GM19395 (cell line): ENCODE measurements around the gene JUNB.
"Not testable (repeated sequence)": the region's sequence is repeated elsewhere in the genome, so short reads cannot be mapped to it uniquely, and the experiment has no call there.

Source experiments
- ATAC-seq: cut with Tn5 transposase; IDR thresholded peaks from one replicate; pipeline ENCODE4 v1.9.1; 2021; ENCODE audit warnings: mild to moderate bottlenecking, moderate library complexity; ENCODE audit not compliant: unreplicated experiment

The JUNB gene

DNA sequence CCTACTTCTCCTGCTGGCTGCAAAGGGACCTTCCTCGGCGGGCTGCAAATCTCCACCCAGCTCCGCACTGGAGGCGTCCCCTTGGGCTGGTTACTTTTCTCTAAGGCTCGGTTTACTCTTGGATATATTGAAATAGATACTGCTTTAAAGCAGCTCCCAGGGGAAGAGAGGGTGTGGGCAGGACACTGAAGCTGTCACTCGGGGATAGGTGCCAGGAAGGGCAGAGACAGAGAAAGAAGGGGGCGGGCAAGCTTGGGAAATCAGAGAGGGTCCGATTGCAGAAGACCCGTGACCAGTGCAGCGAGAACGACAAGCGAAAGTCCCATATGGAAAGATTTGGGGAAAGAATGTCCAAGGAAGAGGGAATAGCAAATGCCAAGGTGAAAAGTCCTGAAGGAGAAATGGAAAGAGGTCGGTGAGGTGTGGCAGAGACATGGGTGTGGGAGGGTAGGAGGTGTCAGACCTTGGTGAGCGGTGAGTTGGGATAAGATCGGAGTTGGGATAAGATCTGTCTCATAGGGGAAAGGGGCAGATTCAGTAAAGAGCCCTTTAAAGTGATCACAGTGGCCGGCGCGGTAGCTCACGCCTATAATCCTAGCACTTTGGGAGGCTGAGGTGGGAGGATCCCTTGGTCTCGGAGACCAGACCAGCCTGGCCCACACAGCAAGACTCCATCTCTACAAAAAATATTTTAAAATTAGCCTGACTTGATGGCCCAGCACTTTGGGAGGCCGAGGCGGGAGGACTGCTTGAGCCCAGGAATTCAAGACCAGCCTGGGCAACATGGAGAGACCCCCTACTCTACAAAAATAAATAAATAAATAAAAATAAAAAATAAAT lies 11.2 kb downstream of the JUNB start:
- ATAC-seq: no peak

DNA sequence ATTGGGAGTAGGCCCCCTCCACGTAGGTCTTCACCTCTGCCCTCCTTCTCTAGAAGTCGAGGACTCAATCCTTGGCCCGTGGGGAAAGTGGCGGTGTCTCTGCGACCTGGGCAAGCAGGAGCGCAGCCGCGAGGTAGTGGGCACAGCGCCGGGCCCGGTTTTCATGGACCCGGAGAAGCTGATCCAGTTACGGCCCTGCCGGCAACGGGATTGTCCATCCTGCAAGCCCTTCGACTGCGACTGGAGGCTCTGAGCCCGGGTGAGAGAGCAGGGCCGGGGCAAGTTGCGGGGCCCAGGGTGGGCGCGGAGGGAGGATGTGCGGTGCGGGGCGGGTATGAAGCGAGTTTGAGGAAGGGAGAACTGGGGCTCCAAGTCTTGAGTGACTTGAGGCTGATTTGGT lies 12.8 kb downstream of the JUNB start:
- no peak for ATAC-seq

GRCh38 chr19:12806242-12807081 lies 15.2 kb downstream of the JUNB start, which contains the start of gene RNASEH2A:
RNASEH2A (plus strand) TSS chr19:12806584; CDS start chr19:12806674, 90 bp downstream.
- ATAC-seq: peak; percentile 71

GRCh38 chr19:12815088-12815487 lies 23.8 kb downstream of the JUNB start:
- no peak for ATAC-seq

GRCh38 chr19:12817188-12817587 lies 25.9 kb downstream of the JUNB start:
- not testable (repeated sequence) for ATAC-seq

- ATAC-seq: not testable (repeated sequence)
Measured at GRCh38 chr19:12817810-12818209, 26.5 kb downstream of the JUNB start.

DNA sequence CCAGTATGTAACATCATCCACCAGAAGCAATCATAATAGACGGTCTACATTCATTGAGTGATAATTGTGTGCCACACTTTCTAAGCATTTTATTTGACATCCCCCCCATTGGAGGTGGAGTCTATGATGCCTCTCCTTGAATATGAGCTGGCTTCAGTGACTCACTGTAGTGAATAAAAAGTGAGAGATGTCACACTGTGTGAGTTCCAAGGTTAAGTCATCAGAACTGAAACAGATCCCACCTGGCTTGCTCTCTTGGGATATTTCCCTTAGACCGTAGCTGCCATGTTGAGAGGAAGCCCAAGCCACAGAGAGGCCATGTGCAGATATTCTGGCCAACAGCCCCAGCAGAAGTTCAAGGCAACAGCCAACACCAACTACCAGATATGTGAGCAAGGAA lies 30.5 kb downstream of the JUNB start:
- ATAC-seq: no peak

GRCh38 chr19:12825254-12826131 lies 34.2 kb downstream of the JUNB start:
- ATAC-seq: no peak

- ATAC-seq: no peak
Measured at GRCh38 chr19:12828494-12828893, 37.2 kb downstream of the JUNB start.

- no peak for ATAC-seq
Measured at GRCh38 chr19:12833418-12833737, 42.1 kb downstream of the JUNB start.

DNA sequence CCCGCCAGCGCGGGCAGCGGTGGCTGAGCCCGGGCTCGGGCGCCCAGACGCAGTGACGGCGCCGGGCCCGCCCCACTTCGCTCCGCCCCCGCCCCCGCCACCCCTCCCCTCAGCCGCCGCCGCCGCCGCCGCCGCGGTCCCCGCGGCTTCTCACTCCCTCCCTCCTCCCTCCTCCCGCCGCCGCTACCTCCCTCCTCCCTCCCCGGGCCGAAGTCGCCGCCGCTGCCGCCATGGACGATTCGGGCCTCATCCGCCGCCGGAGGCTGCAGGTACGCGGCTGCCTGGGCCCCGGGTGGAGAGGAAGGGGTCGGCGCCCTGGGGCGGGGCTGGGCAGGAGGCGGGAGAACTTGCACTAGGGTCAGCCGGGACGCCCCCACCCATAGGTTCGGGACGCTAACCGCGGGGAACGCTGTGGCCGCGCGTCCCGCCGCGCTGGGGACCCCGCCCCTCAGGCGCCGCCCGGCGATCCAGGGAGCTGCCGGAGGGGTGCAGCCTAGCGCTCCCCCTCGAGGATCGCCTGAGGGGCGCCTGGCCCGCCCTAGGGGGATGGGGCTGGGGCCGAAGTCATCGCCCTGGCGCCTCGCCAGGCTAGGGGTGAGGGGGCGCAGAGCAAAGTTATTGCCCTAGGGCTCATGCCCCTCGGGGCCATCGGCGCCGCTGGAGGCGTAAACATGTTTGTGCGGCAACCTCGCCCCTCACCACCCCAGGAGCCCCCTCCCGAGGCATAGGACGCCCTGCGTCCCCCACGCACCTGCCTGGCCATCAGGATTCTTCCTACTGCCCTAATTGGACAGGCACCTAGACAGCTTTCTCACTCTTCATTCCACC lies 42.7 kb downstream of the JUNB start:
- ATAC-seq: no peak

DNA sequence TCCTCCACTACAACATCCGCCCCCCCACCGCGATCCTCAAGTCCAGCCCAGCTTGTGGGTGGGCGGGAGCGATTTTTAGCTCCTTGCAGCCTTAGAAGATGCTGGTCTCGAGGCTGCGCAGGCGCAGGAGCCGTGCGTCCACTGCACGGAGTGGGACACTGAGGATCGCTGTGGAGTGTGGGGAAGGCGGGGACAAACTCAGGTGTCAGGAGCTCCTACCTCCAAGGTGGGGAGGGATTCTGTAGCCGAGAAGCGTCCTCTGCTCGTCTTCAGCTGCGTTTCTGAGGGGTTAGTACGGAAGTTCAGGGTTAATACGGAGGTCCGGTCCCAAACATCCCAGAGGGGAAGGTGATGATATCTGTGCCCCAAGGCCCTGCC lies 43.3 kb downstream of the JUNB start, which contains the start of gene RTBDN:
Gene RTBDN, minus strand, starts transcription at position 14 of the 378 bp plus-strand sequence. CDS start 4,600 bp downstream, outside the sequence.
- no peak for ATAC-seq

DNA sequence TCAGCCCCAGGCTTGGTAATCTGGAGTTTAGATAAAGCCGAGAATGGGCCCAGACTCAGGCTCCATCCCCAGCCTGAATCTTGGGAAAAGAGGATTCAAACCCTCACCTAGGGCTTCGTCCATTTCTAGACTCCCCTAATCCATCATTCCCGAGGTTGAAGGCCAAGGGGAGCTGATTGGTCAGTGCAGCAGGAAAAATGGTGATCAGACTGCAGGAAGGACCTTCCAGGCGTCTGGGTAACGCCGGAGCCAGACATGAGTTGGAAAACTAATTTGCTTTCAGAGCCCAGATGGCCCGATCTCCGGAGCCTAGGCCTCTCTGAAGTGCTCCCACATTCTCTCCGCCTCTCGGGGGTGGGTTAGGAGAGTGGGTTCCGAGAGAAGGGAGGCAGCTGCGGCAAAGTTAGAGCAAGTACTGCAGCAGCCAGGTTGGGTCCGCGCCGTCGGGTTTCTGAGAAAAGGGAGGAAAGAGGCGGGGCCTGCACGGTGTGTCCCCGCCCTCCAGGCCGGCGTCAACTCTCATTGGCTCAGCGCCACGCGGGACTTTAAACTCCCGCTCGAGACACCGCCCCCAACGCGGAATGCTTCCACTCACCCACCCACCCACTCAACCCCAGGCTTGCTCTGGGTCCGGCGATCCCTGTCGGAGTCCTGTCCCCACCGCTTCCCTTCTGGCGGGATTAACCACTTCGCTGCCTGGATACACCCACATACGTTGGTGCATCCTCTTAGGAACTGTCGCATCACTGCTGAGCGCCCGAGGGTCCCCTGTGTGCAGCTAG lies 43.9 kb downstream of the JUNB start:
- no peak for ATAC-seq

DNA sequence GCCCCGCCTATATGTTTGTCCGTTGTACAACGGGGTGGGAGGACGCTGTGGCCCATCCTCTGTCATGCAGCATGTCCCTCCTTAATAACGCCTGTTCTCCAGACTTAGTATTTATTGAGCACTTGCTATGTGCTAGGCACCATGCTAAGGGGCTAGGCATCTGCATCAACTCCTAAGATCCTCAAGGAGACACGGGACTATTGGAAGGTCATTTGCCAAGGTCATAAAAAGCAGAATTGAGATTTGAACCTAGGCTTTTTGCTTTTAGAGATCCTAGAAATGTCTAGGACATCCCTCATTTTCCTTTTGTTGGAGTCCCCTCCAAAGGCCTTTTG lies 45.2 kb downstream of the JUNB start:
- no peak for ATAC-seq

DNA sequence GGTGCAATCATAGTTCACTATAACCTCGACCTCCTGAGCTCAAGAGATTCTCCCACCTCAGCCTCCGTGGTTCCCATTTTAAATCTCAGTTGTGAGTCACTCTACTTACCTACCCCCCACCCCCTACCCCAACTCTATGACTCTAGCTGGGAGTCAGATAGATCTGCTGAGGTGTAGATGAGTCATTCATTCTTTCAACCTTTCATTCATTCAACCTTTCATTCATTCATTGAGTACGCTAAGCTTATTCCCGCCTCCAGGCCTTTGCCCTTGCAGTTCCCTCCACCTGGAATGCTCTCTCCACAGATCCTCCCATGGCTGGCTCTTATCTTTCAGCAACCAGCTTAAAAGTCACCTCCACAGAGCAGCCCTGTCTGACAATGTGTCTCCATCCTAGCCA lies 45.9 kb downstream of the JUNB start:
- no peak for ATAC-seq

DNA sequence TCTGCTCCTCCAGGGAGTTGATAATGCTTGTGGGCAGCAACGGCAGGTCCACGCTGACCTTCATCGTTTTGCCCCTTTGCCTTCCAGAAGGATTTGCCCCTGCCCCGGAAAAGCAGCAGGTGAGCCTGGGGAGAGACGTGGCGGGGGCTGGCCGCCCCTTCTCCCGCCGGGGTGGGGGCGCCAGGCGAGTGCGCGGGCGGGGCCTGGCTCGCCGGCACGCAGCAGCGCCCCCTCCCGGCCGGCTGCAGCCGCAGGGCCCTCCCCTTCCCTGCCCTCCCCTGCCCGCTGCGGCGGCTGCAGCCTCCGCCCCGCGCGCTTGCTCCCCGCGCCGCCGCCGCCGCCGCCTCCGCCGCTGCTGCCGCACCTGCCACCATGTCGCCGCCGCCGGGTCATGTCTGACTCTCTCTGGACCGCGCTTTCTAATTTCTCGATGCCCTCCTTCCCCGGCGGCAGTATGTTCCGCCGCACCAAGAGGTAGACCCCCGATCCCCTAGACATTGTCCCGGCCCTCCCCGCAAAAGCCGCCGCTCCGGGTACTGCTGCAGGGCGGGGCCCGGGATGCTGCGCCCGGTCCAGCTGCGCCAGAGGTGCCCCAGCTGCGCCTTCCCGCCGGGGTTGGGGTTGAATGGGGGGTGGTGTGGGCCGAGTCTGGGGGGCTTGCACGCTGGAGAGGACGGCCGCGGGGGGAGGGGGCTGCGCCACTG lies 47.0 kb downstream of the JUNB start, which contains the start of gene MAST1:
Gene MAST1, plus strand, starts transcription at position 334 of the 704 bp plus-strand sequence. Its CDS starts 58 bp downstream, at position 392.
- no peak for ATAC-seq

DNA sequence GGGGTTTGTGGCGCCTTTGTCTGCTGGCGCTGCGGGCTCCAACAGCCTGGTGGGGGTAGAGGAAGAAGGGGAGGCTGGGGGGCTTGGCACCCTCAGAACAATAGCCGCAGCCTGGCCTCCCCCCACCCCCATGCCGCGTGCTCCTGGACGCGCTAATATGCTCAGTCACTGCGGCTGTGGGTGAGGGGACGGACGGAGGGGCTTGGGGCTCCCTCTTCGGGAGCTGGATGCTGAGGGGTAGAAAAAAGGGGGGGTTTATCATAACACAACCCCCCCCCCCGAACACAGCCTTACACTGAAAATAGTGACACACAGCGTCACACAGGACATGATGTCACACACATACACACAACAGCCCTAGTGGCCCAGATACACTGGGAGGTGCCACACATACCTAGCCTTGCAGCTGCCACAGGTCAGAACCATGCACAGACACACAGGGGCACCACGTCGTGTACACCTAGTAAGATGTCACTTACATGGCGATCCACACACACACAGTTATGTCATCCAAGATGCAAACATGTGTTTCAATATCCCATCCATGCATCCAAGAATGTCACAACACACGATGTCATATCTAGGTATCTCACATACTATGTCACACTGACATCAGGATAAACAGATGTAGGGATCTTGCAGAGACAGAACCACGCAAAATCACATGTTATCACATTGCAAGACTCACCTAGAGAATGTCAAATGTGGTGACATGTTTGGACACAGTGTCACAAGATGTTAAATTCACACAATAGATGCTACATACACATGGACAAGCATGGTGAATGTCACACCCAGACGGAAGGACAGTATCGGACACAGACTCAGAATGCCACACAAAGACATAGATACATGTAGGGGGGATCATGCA lies 47.8 kb downstream of the JUNB start:
- no peak for ATAC-seq
